ENCODE measurements around the gene CNGA3.
"Not testable (repeated sequence)": the region's sequence is repeated elsewhere in the genome, so short reads cannot be mapped to it uniquely, and the experiment has no call there.

The CNGA3 gene

GRCh38 chr2:98403878-98404277 lies 57.6 kb downstream of the CNGA3 start:
- DNase-seq (ENCODE audit: low read depth) = no peak

GRCh38 chr2:98404556-98405250 lies 58.4 kb downstream of the CNGA3 start:
- no peak for DNase-seq (ENCODE audit: low read depth)

- DNase-seq (ENCODE audit: low read depth) = no peak
These were observed 59.0 kb downstream of the CNGA3 start for GRCh38 chr2:98405301-98405700.

GRCh38 chr2:98408155-98408554 lies 61.9 kb downstream of the CNGA3 start:
- DNase-seq (ENCODE audit: low read depth) = no peak

- peak; percentile 4 for DNase-seq (ENCODE audit: low read depth)
These were observed 66.6 kb downstream of the CNGA3 start for GRCh38 chr2:98412751-98413458.

GRCh38 chr2:98414246-98414645 lies 68.0 kb downstream of the CNGA3 start:
- DNase-seq (ENCODE audit: low read depth) = not testable (repeated sequence)

GRCh38 chr2:98415719-98416248 lies 69.5 kb downstream of the CNGA3 start:
- not testable (repeated sequence) for DNase-seq (ENCODE audit: low read depth)

- no peak for DNase-seq (ENCODE audit: low read depth)
These were observed 70.3 kb downstream of the CNGA3 start for GRCh38 chr2:98416383-98417159.

GRCh38 chr2:98419544-98419943 lies 73.3 kb downstream of the CNGA3 start:
- DNase-seq (ENCODE audit: low read depth) = no peak

GRCh38 chr2:98419977-98420725 lies 73.9 kb downstream of the CNGA3 start:
- DNase-seq (ENCODE audit: low read depth) = no peak

GRCh38 chr2:98422449-98422848 lies 76.2 kb downstream of the CNGA3 start:
- DNase-seq (ENCODE audit: low read depth) = no peak

GRCh38 chr2:98426771-98427170 lies 80.5 kb downstream of the CNGA3 start:
- DNase-seq (ENCODE audit: low read depth) = no peak

- no peak for DNase-seq (ENCODE audit: low read depth)
These were observed 85.9 kb downstream of the CNGA3 start for GRCh38 chr2:98432145-98432544.

GRCh38 chr2:98433363-98433964 lies 87.2 kb downstream of the CNGA3 start:
- DNase-seq (ENCODE audit: low read depth) = no peak

- no peak for DNase-seq (ENCODE audit: low read depth)
These were observed 88.2 kb downstream of the CNGA3 start for GRCh38 chr2:98434492-98434891.

GRCh38 chr2:98435670-98436069 lies 89.4 kb downstream of the CNGA3 start:
- not testable (repeated sequence) for DNase-seq (ENCODE audit: low read depth)

GRCh38 chr2:98436734-98437133 lies 90.5 kb downstream of the CNGA3 start:
- no peak for DNase-seq (ENCODE audit: low read depth)

- no peak for DNase-seq (ENCODE audit: low read depth)
These were observed 92.2 kb downstream of the CNGA3 start for GRCh38 chr2:98438190-98439133.

- no peak for DNase-seq (ENCODE audit: low read depth)
These were observed 95.6 kb downstream of the CNGA3 start for GRCh38 chr2:98441706-98442450.

GRCh38 chr2:98442488-98442887 lies 96.2 kb downstream of the CNGA3 start:
- DNase-seq (ENCODE audit: low read depth) = no peak

Measured in stimulated activated CD8-positive, alpha-beta memory T cell treated with anti-CD3 and anti-CD28 coated beads, Interleukin-4, amount 100 ng/mL, for 24 hours (primary cell).